Left lung (tissue), 10 donors: ENCODE measurements around the gene LRRC55. TPM values are rescaled to one million over a fixed set of nuclear protein-coding genes. Genes with fewer than 3 reads are reported as not detected.

Experiments used
- ATAC-seq: fragments of 200-7000 bp; cut with Tn5 transposase; one replicate; pipeline ENCODE4 v1.9.1; 2020; ENCODE audit warnings: moderate library complexity
- DNase-seq, 4 donors: peaks; one replicate each; pipeline ENCODE4 v3.0.0-alpha.2; 2013 to 2020
- H3K27ac ChIP-seq, 2 donors: fragments of 200-600 bp; sonication (generic) in 1 of 2; one replicate each; pipeline versions ENCODE4 v1.5.0 to v1.8.0; 2020 to 2021
- H3K27me3 ChIP-seq, 2 donors: fragments of 200-600 bp; sonication (generic) in 1 of 2; one replicate each; pipeline versions ENCODE4 v1.5.0 to v1.8.0; 2020 to 2021
- H3K36me3 ChIP-seq, 2 donors: fragments of 200-600 bp; sonication (generic) in 1 of 2; one replicate each; pipeline versions ENCODE4 v1.5.0 to v1.8.0; 2020 to 2021
- H3K4me1 ChIP-seq, 2 donors: fragments of 200-600 bp; one replicate each; pipeline ENCODE4 v1.8.0; 2021
- H3K4me3 ChIP-seq, 2 donors: fragments of 200-600 bp; sonication (generic) in 1 of 2; one replicate each; pipeline versions ENCODE4 v1.5.0 to v1.8.0; 2020 to 2021; ENCODE audit warnings: mild to moderate bottlenecking in 1 of 2
- H3K9me3 ChIP-seq, 2 donors: fragments of 200-600 bp; sonication (generic) in 1 of 2; one replicate each; pipeline versions ENCODE4 v1.5.0 to v1.8.0; 2020 to 2021
- CTCF ChIP-seq, 2 donors: fragments of 200-600 bp; sonication (generic) in 1 of 2; IDR thresholded peaks; one replicate each; pipeline versions ENCODE4 v1.5.0 to v1.8.0; 2021; ENCODE audit warnings: antibody characterized with exemption in 2 of 2
- intact Hi-C, 2 donors: fragments of 100-400 bp; cut with DNase I; formaldehyde crosslinking; loops; one replicate each; pipeline versions ENCODE4 v1.11.2 to v1.14.2; 2022
- polyA plus RNA-seq, 6 donors: library from polyadenylated mRNA; unstranded; fragments of 120-200 nt; gene quantifications; one replicate each; pipeline ENCODE4 v1.2.1, GENCODE V29; 2013; ENCODE audit not compliant: insufficient read length in 6 of 6
- total RNA-seq, 2 donors: library from RNA; stranded (reverse); fragmentation: NEBNext Ultra II Directional; extraction: Animal tissue kit (Norgen Biotek cat#: 25700); gene quantifications; one replicate each; pipeline ENCODE4 v1.2.1, GENCODE V29; 2021
- donor health status: DM: no; HTN: yes; CAD: no.
- donor health status: DM: no; HTN: no; CAD: no.

LRRC55 gene
- total and polyA plus RNA-seq, 8 donors: 0.05 to 3.9 (median 2.8) TPM

DNA sequence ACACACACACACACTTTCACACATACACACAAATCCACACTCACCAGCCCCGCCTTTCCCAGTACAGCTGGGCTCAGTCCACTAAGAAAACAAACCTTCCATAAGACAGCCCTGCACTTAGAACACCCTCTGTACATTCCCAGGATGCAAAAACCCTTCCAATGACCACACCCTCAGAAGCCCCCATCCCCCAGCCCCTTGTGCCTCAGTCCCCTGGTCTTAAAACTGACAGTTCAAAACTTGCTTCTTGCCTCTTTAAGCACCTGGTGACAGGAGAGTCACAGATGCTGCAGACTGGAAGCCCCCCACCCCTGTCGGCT lies 32.3 kb downstream of the LRRC55 start:
- H3K4me1 ChIP-seq: peaks cover 8 to 10% of the 10 kb centered on the region in 2 donors
- H3K4me3 ChIP-seq: no peak overlapping the region
- TF ChIP-seq CTCF (IDR thresholded peaks at IDR 0.05): no peak
- intact Hi-C loops: no loop called here
- H3K27ac ChIP-seq: no peak overlapping the region
- H3K36me3 ChIP-seq: no peaks in the 10 kb centered on the region
- no peaks in the 10 kb centered on the region for H3K9me3 ChIP-seq
- no peaks in the 10 kb centered on the region for H3K27me3 ChIP-seq
- DNase-seq (peak in 1 of 4 donors; percentile 36), ATAC-seq (peak; percentile 59)

GRCh38 chr11:57214494-57214893 lies 32.7 kb downstream of the LRRC55 start:
- no peak for DNase-seq
- Histone ChIP-seq H3K36me3 (no peaks in the 10 kb centered on the region), H3K9me3 (no peaks in the 10 kb centered on the region), H3K4me1 (peaks cover 10 to 11% of the 10 kb centered on the region in 2 donors), H3K27ac (no peak overlapping the region), H3K27me3 (no peaks in the 10 kb centered on the region), H3K4me3 (no peak overlapping the region)
- ATAC-seq: peak; percentile 80
- intact Hi-C loops: no loop called here
- TF ChIP-seq CTCF (IDR thresholded peaks at IDR 0.05): no peak

DNA sequence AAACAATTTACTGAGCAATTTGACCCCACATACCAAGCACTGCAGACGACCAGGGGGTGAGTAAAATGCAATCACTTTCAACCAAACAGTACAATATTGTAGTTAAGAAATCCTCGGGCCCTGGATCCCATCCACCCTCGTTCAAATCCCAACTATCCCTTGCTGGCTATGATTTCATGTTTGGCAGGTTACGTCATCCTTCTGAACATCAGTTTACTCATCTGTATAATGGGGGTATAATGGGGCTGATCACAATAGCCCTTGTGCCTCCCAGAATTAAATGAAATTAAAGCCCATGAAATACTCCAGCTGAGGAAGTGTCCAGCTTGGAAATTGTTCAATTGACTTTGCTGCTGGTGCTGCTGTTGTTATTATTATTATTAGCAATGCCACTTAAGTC lies 34.7 kb downstream of the LRRC55 start:
- no peak overlapping the region for H3K4me3 ChIP-seq
- no peaks in the 10 kb centered on the region for H3K9me3 ChIP-seq
- no peak overlapping the region for H3K27ac ChIP-seq
- peaks cover 10 to 11% of the 10 kb centered on the region in 2 donors for H3K4me1 ChIP-seq
- no peak for TF ChIP-seq CTCF (IDR thresholded peaks at IDR 0.05)
- intact Hi-C loops: no loop called here
- H3K36me3 ChIP-seq: no peaks in the 10 kb centered on the region
- ATAC-seq (no peak), DNase-seq (no peak)
- no peaks in the 10 kb centered on the region for H3K27me3 ChIP-seq

GRCh38 chr11:57217053-57217452 lies 35.3 kb downstream of the LRRC55 start:
- intact Hi-C loops: no loop called here
- TF ChIP-seq CTCF (IDR thresholded peaks at IDR 0.05): no peak
- peaks cover 10 to 11% of the 10 kb centered on the region in 2 donors for H3K4me1 ChIP-seq

GRCh38 chr11:57219021-57219627 lies 37.4 kb downstream of the LRRC55 start:
- ATAC-seq (peak; percentile 34), DNase-seq (no peak)
- Histone ChIP-seq H3K27ac (peak overlapping the region in 1 of 2 donors; percentile 37), H3K9me3 (no peaks in the 10 kb centered on the region), H3K36me3 (no peaks in the 10 kb centered on the region), H3K4me1 (peaks cover 4 to 8% of the 10 kb centered on the region in 2 donors), H3K27me3 (no peaks in the 10 kb centered on the region), H3K4me3 (no peak overlapping the region)
- intact Hi-C loops: no loop called here
- TF ChIP-seq CTCF (IDR thresholded peaks at IDR 0.05): no peak

More at GRCh38 chr11:57217053-57217452, 35.3 kb downstream of the LRRC55 start:
- no peak overlapping the region for H3K27ac ChIP-seq
- DNase-seq (no peak), ATAC-seq (no peak)
- no peaks in the 10 kb centered on the region for H3K36me3 ChIP-seq
- no peak overlapping the region for H3K4me3 ChIP-seq
- no peaks in the 10 kb centered on the region for H3K27me3 ChIP-seq
- H3K9me3 ChIP-seq: no peaks in the 10 kb centered on the region
